ENCODE measurements around the gene CDK18.

GRCh38 chr1:205515781-205516253, 11.3 kb downstream of the CDK18 start:
- no peak for TF ChIP-seq EZH2 (IDR thresholded peaks at IDR 0.05; ENCODE audit: insufficient read depth, poor library complexity, severe bottlenecking)
- no peak for TF ChIP-seq EZH2phosphoT487 (IDR thresholded peaks at IDR 0.05; ENCODE audit: insufficient read depth, low read depth)

Data from GM23248 (cell line).